Suprapubic skin (tissue), 3 donors: ENCODE results near the gene ZBTB25.

ENCODE experiments used
- EP300 ChIP-seq: sonication (generic); formaldehyde crosslinking; IDR thresholded peaks from one replicate; pipeline ENCODE4 v1.6.1; 2017; ENCODE audit warnings: antibody characterized with exemption
- TF ChIP-seq, protein P1 (sequence below), 2 donors: fragments of 200-600 bp in 1 of 2; fragments of 450-650 bp in 1 of 2; sonication (generic) in 1 of 2; IDR thresholded peaks; one replicate each; pipeline ENCODE4 v1.5.1; 2016 to 2019; ENCODE audit warnings: antibody characterized with exemption in 2 of 2, mild to moderate bottlenecking in 1 of 2, moderate library complexity in 1 of 2

DNA sequence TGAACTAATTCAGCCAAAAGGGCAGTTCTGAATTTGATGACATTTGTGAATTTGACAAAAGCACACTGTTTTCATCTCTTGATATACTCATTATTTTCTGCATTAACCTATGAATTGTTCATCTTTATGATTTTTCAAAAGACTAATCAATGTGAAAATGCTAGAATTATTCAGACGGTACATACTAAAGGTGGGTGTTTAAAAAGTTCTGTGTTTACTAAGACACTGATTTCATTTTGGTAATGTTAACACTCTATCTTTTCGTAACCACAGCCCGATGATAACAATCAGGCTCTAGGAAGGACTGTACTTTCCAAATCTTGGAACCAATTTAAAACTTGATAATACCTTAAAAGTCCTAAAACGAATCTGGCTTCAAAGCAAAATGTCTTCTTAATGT lies 28.9 kb downstream of the ZBTB25 start:
- TF ChIP-seq, protein P1, sequence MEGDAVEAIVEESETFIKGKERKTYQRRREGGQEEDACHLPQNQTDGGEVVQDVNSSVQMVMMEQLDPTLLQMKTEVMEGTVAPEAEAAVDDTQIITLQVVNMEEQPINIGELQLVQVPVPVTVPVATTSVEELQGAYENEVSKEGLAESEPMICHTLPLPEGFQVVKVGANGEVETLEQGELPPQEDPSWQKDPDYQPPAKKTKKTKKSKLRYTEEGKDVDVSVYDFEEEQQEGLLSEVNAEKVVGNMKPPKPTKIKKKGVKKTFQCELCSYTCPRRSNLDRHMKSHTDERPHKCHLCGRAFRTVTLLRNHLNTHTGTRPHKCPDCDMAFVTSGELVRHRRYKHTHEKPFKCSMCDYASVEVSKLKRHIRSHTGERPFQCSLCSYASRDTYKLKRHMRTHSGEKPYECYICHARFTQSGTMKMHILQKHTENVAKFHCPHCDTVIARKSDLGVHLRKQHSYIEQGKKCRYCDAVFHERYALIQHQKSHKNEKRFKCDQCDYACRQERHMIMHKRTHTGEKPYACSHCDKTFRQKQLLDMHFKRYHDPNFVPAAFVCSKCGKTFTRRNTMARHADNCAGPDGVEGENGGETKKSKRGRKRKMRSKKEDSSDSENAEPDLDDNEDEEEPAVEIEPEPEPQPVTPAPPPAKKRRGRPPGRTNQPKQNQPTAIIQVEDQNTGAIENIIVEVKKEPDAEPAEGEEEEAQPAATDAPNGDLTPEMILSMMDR (IDR thresholded peaks at IDR 0.05), result no peak
- no peak for TF ChIP-seq EP300
